Measurements from ENCODE around the gene CHD2.

The CHD2 gene

GRCh38 chr15:93076875-93077274, 176.8 kb downstream of the CHD2 start:
- Histone ChIP-seq H3K9ac (ENCODE audit: low read depth, low read length, poor library complexity, severe bottlenecking) (no peak overlapping the region), H4K20me1 (ENCODE audit: insufficient read depth, low read length, poor library complexity, severe bottlenecking) (no peaks in the 10 kb centered on the region), H2AFZ (ENCODE audit: low read length) (no peak overlapping the region), H3K79me2 (ENCODE audit: insufficient read depth, low read length) (no peaks in the 10 kb centered on the region), H3F3A (ENCODE audit: low read depth) (no peaks in the 10 kb centered on the region), H3K4me1 (ENCODE audit: insufficient read depth, low read length, poor library complexity, severe bottlenecking) (peaks cover 16% of the 10 kb centered on the region), H3K4me3 (ENCODE audit: low read length, poor library complexity, severe bottlenecking) (no peak overlapping the region), H3K36me3 (ENCODE audit: insufficient read depth, low read length) (no peaks in the 10 kb centered on the region), H3K9me3 (ENCODE audit: insufficient read depth, low read depth, low read length) (no peaks in the 10 kb centered on the region), H3K9me2 (replicated peaks; ENCODE audit: low read depth, low read length) (no peaks in the 10 kb centered on the region), H3K27me3 (ENCODE audit: insufficient read depth, low read length, poor library complexity, severe bottlenecking) (peaks cover 56% of the 10 kb centered on the region), H3K4me2 (ENCODE audit: low read depth, low read length, poor library complexity, severe bottlenecking) (no peak overlapping the region)
- no peak for TF ChIP-seq CTCF (conservative IDR thresholded peaks at IDR 0.05; ENCODE audit: low read length)
- no peak for TF ChIP-seq EZH2phosphoT487 (IDR thresholded peaks at IDR 0.05; ENCODE audit: borderline replicate concordance)

Data from Loucy (cell line).